Measurements from ENCODE around the gene EFL1.

GRCh38 chr15:82098674-82099073, 163.9 kb downstream of the EFL1 start:
- TF ChIP-seq CTCF (IDR thresholded peaks at IDR 0.05) (no peak), POLR2A (IDR thresholded peaks at IDR 0.05) (no peak)
